A673 (cell line): ENCODE results near the gene INPP5B. TPM values are rescaled to one million over a fixed set of nuclear protein-coding genes. Genes with fewer than 3 reads are reported as not detected.
"Not testable (repeated sequence)": the region's sequence is repeated elsewhere in the genome, so short reads cannot be mapped to it uniquely, and the experiment has no call there.

Experiments used
- BruUV-seq: library from RNA; stranded (reverse); fragments of 400-500 nt; replicated peaks from 2 replicates; lab custom pipeline; 2021; lab: Mats Ljungman, UMichigan
- CTCF ChIA-PET: fragments of 300-600 bp; sonication (Branson Sonifier 250); formaldehyde crosslinking; loops from one replicate; lab custom pipeline; 2022; ENCODE audit warnings: antibody characterized with exemption; lab: Charles Lee
- POLR2A ChIA-PET: fragments of 300-600 bp; sonication (Branson Sonifier 250); formaldehyde crosslinking; loops from one replicate; lab custom pipeline; 2022; ENCODE audit warnings: antibody characterized with exemption; ENCODE audit not compliant: low non-redundant PET; lab: Charles Lee
- DNase-seq: peaks from one replicate; pipeline ENCODE4 v3.0.0-alpha.2; 2015; ENCODE audit warnings: low spot score
- H3K27ac ChIP-seq: fragments of 200-600 bp; sonication (generic); 2 replicates; pipeline ENCODE4 v1.5.1; 2016; ENCODE audit warnings: mixed run types, low read depth, mild to moderate bottlenecking, mixed read lengths, antibody characterized with exemption, low read length; ENCODE audit not compliant: poor library complexity, severe bottlenecking
- H3K27me3 ChIP-seq: fragments of 200-600 bp; sonication (generic); replicated peaks from 2 replicates; pipeline ENCODE4 v1.6.1; 2017; ENCODE audit warnings: mixed run types, low read depth, mild to moderate bottlenecking, mixed read lengths, antibody characterized with exemption, low read length; ENCODE audit not compliant: insufficient read depth, poor library complexity
- H3K36me3 ChIP-seq: fragments of 200-600 bp; sonication (generic); 2 replicates; pipeline ENCODE4 v1.6.1; 2016; ENCODE audit warnings: mixed run types, mild to moderate bottlenecking, mixed read lengths, antibody characterized with exemption, low read length; ENCODE audit not compliant: insufficient read depth, poor library complexity, severe bottlenecking
- H3K4me1 ChIP-seq: fragments of 200-600 bp; sonication (generic); 2 replicates; pipeline ENCODE4 v1.6.1; 2017; ENCODE audit warnings: mixed run types, mild to moderate bottlenecking, mixed read lengths, antibody characterized with exemption, low read length; ENCODE audit not compliant: insufficient read depth, poor library complexity, severe bottlenecking
- H3K4me3 ChIP-seq: fragments of 200-600 bp; sonication (generic); 2 replicates; pipeline ENCODE4 v1.5.1; 2016; ENCODE audit warnings: low read depth, mixed run types, mild to moderate bottlenecking, mixed read lengths, low read length; ENCODE audit not compliant: poor library complexity, severe bottlenecking
- H3K9me3 ChIP-seq: fragments of 200-600 bp; sonication (generic); 2 replicates; pipeline ENCODE4 v1.6.1; 2016; ENCODE audit warnings: mixed run types, low read depth, mild to moderate bottlenecking, mixed read lengths, antibody characterized with exemption, low read length; ENCODE audit not compliant: poor library complexity, severe bottlenecking
- EZH2 ChIP-seq: fragments of 200-600 bp; sonication (generic); IDR thresholded peaks from 2 replicates; pipeline ENCODE4 v1.6.1; 2017; ENCODE audit warnings: borderline replicate concordance, low read depth, mild to moderate bottlenecking, mixed read lengths, antibody characterized with exemption, low read length; ENCODE audit not compliant: poor library complexity, severe bottlenecking
- intact Hi-C: fragments of 100-400 bp; cut with micrococcal nuclease; formaldehyde crosslinking; loops from one replicate; pipeline ENCODE4 v1.10.0; 2022; ENCODE audit not compliant: unreplicated experiment
- total RNA-seq: library from RNA; stranded (reverse); gene quantifications from 2 replicates; pipeline ENCODE4 v1.2.3, GENCODE V29; 2021
- TF ChIP-seq, protein P1 (sequence below): fragments of 300-800, 200-600 bp; sonication (generic); conservative IDR thresholded peaks from 2 replicates; pipeline ENCODE4 v1.5.1; 2017; ENCODE audit warnings: low read depth, mild to moderate bottlenecking, antibody characterized with exemption, low read length, moderate library complexity, mixed read lengths

The INPP5B gene
- total RNA-seq, 1 experiment from 2014 or later = 15.6 TPM

DNA sequence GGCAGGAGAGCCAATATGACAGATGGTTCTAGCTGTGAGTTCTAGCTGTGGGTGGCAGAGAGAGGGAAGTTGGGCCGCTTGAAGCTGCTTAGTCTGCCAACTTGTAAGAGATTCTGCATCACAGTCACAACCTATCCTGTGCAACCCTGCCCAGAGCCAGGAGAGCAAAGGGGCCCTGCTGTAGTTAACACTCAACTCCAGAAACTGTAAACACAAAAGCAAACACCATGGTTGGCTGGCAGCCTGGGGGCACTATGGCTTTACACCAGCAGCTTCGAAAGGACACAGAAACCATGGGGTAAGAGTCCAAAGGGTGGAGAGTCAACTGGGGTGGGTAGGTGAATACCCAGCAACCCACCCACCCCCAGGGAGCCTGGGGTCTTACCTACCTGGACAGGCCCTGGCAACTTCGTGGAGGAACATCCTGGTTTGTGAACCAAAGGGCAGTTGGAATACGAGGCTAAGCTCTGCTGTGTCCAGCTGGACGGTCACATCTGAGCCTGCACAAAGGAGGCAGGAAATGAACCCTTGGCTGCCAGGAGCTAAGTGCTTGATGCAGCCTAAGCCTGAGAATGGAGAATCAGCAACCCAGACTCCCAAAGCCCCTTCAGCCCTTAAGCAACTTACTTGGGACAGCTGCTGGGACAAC is 6.4 kb downstream of the INPP5B start:
- Histone ChIP-seq H3K27ac (no peak overlapping the region), H3K4me3 (no peak overlapping the region), H3K27me3 (no peaks in the 10 kb centered on the region), H3K4me1 (no peaks in the 10 kb centered on the region), H3K9me3 (no peaks in the 10 kb centered on the region), H3K36me3 (no peaks in the 10 kb centered on the region)
- DNase-seq = no peak
- CTCF ChIA-PET = no interaction called here
- intact Hi-C loops = no loop called here
- BruUV-seq = no TSS peak
- TF ChIP-seq, protein P1, sequence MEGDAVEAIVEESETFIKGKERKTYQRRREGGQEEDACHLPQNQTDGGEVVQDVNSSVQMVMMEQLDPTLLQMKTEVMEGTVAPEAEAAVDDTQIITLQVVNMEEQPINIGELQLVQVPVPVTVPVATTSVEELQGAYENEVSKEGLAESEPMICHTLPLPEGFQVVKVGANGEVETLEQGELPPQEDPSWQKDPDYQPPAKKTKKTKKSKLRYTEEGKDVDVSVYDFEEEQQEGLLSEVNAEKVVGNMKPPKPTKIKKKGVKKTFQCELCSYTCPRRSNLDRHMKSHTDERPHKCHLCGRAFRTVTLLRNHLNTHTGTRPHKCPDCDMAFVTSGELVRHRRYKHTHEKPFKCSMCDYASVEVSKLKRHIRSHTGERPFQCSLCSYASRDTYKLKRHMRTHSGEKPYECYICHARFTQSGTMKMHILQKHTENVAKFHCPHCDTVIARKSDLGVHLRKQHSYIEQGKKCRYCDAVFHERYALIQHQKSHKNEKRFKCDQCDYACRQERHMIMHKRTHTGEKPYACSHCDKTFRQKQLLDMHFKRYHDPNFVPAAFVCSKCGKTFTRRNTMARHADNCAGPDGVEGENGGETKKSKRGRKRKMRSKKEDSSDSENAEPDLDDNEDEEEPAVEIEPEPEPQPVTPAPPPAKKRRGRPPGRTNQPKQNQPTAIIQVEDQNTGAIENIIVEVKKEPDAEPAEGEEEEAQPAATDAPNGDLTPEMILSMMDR = no peak
- TF ChIP-seq EZH2 = no peak
- POLR2A ChIA-PET = interaction anchor here (0.8 kb wide), 1 partner anchor 275 kb away, joined by 3 read pairs; no protein-coding TSS in a partner anchor

DNA sequence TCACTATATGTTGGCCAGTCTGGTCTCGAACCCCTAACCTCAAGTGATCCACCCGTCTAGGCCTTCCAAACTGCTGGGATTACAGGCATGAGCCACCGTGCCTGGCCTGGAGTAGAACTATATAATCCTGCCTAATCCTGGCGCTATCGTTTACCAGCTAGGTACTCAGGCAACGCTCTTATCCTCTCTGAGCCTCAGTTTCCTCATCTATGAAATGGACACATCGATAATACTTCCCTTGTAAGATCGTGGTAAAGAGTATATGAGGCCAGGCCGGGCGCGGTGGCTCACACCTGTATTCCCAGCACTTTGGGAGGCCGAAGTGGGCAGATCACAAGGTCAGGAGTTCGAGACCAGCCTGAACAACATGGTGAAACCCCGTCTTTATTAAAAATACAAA is 10.1 kb downstream of the INPP5B start:
- H3K4me1 ChIP-seq, H3K27ac ChIP-seq, BruUV-seq, H3K27me3 ChIP-seq, intact Hi-C loops, POLR2A ChIA-PET, H3K4me3 ChIP-seq, DNase-seq, H3K36me3 ChIP-seq, H3K9me3 ChIP-seq, CTCF ChIA-PET: not testable (repeated sequence)

DNA sequence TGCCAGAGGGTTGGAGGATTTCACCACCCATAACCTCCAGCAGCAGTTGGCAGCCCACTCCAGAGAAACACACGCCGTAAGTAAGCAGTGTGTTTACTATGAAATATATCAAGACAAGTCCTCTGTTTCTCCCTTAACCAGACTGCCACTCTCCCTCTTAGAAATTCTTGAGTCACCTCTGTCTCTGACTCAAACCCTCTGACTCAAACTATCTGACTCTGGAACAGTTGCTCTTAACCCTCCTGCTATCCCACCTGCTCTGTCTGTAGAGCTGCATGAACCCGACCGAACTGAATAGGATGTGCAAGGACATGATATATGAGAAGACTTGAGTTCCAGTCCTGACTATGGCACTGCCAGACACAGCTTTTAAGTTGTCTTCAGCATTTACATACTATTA is 14.1 kb downstream of the INPP5B start:
- intact Hi-C loops = no loop called here
- Histone ChIP-seq H3K27ac (no peak overlapping the region), H3K4me1 (peaks cover 7% of the 10 kb centered on the region), H3K4me3 (no peak overlapping the region), H3K9me3 (no peaks in the 10 kb centered on the region), H3K36me3 (no peaks in the 10 kb centered on the region), H3K27me3 (no peaks in the 10 kb centered on the region)
- ChIA-PET POLR2A (no interaction called here), CTCF (no interaction called here)
- TF ChIP-seq EZH2 = no peak
- TF ChIP-seq, protein P1 = no peak
- no peak for DNase-seq
- BruUV-seq = no TSS peak
